Upper lobe of right lung (tissue), 1 donor: Measurements from ENCODE around the gene CD101. TPM values are rescaled to one million over a fixed set of nuclear protein-coding genes. Genes with fewer than 3 reads are reported as not detected.

ENCODE experiments used
- ATAC-seq: fragments of 200-7000 bp; cut with Tn5 transposase; one replicate; pipeline ENCODE4 v1.9.1; 2020; ENCODE audit warnings: mild to moderate bottlenecking, moderate library complexity
- DNase-seq: peaks from one replicate; pipeline ENCODE4 v3.0.0-alpha.2; 2020
- H3K27ac ChIP-seq: fragments of 200-600 bp; one replicate; pipeline ENCODE4 v1.8.0; 2022
- H3K27me3 ChIP-seq: fragments of 200-600 bp; one replicate; pipeline ENCODE4 v1.8.0; 2022; ENCODE audit warnings: mild to moderate bottlenecking
- H3K36me3 ChIP-seq: fragments of 200-600 bp; one replicate; pipeline ENCODE4 v1.8.0; 2022
- H3K4me1 ChIP-seq: fragments of 200-600 bp; one replicate; pipeline ENCODE4 v1.8.0; 2022
- H3K4me3 ChIP-seq: fragments of 200-600 bp; one replicate; pipeline ENCODE4 v1.8.0; 2022; ENCODE audit warnings: mild to moderate bottlenecking
- H3K9me3 ChIP-seq: fragments of 200-600 bp; one replicate; pipeline ENCODE4 v1.8.0; 2022
- intact Hi-C: fragments of 100-400 bp; cut with DNase I; formaldehyde crosslinking; loops from one replicate; pipeline ENCODE4 v1.11.0; 2022
- total RNA-seq: library from RNA; stranded (reverse); fragmentation: NEBNext Ultra II Directional; extraction: Animal tissue kit (Norgen Biotek cat#: 25700); gene quantifications from one replicate; pipeline ENCODE4 v1.2.1, GENCODE V29; 2021
- TF ChIP-seq, protein P1 (sequence below): fragments of 200-600 bp; IDR thresholded peaks from one replicate; pipeline ENCODE4 v1.8.0; 2022; ENCODE audit warnings: antibody characterized with exemption
- donor health status: DM: no; HTN: yes; CAD: no; lungs with severe emphysema.

CD101 gene
- total RNA-seq, 1 donor from 2014 or later = 37.4 TPM

DNA sequence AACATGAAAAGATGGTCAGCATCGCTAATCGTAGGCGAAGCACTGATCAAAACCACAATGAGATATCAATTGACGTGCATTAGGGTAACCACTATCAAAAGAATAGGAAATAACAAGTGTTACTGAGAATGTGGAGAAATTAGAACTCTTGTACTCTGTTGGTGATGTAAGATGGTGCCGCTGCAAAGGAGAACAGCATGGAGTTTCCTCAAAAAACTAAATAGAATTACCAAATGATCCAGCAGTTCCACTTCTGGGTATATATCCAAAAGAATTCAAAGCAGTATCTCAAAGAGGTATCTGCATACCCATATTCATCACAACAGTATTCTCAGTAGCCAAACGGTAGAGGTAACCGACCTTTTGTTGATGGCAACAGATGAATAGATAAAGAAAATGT is 8.3 kb upstream of the CD101 start:
- no peaks in the 10 kb centered on the region for H3K4me1 ChIP-seq
- TF ChIP-seq, protein P1, sequence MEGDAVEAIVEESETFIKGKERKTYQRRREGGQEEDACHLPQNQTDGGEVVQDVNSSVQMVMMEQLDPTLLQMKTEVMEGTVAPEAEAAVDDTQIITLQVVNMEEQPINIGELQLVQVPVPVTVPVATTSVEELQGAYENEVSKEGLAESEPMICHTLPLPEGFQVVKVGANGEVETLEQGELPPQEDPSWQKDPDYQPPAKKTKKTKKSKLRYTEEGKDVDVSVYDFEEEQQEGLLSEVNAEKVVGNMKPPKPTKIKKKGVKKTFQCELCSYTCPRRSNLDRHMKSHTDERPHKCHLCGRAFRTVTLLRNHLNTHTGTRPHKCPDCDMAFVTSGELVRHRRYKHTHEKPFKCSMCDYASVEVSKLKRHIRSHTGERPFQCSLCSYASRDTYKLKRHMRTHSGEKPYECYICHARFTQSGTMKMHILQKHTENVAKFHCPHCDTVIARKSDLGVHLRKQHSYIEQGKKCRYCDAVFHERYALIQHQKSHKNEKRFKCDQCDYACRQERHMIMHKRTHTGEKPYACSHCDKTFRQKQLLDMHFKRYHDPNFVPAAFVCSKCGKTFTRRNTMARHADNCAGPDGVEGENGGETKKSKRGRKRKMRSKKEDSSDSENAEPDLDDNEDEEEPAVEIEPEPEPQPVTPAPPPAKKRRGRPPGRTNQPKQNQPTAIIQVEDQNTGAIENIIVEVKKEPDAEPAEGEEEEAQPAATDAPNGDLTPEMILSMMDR = no peak
- ATAC-seq = peak; percentile 26
- intact Hi-C loops = no loop called here
- no peak overlapping the region for H3K4me3 ChIP-seq
- no peaks in the 10 kb centered on the region for H3K27me3 ChIP-seq
- DNase-seq = no peak
- no peak overlapping the region for H3K27ac ChIP-seq
- H3K36me3 ChIP-seq = no peaks in the 10 kb centered on the region
- H3K9me3 ChIP-seq = no peaks in the 10 kb centered on the region

DNA sequence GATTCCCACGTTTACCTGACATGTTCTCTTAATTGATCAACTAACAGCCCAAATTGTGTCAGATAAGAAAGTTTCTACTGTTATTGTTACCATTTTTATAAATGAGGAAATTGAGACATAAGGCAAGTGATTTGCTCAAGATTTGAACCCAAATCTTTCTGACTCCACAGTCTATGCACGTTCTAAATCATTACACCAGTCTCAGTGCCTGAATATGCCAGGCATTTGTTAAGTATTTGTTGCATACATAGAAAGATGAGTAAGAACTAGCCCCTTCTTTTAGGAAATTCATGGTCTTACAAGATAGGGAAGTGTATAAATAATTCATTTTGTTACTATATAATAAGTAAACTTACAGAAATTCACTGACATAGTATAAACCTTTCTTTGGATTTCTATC is 7.1 kb upstream of the CD101 start:
- Histone ChIP-seq H3K9me3 (no peaks in the 10 kb centered on the region), H3K27me3 (no peaks in the 10 kb centered on the region), H3K4me1 (no peaks in the 10 kb centered on the region), H3K36me3 (no peaks in the 10 kb centered on the region), H3K27ac (no peak overlapping the region), H3K4me3 (no peak overlapping the region)
- intact Hi-C loops = no loop called here
- TF ChIP-seq, protein P1 = no peak
- ATAC-seq = no peak
- no peak for DNase-seq

DNA sequence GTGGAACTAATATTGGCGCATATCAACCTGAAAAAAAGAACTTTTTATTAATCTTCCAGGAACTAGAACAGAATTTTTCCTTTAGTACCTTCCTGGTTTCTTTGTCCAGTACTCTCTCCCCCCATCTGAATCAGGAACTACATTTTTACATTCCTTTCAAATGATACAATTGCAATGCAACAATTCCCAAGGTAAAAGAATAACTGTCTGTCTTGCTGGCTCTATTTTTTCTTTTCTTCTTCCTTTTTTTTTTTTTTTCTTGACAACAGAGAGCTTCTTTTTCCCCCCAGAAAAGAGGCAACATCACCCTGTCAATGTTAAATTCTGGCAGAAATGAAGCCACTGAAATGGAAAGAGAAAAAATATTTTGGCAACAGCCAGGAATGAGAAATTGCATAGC is 4.5 kb upstream of the CD101 start:
- Histone ChIP-seq H3K27me3 (no peaks in the 10 kb centered on the region), H3K27ac (no peak overlapping the region), H3K9me3 (no peaks in the 10 kb centered on the region), H3K4me3 (no peak overlapping the region), H3K36me3 (no peaks in the 10 kb centered on the region), H3K4me1 (no peaks in the 10 kb centered on the region)
- intact Hi-C loops = no loop called here
- no peak for DNase-seq
- TF ChIP-seq, protein P1 = no peak
- no peak for ATAC-seq

DNA sequence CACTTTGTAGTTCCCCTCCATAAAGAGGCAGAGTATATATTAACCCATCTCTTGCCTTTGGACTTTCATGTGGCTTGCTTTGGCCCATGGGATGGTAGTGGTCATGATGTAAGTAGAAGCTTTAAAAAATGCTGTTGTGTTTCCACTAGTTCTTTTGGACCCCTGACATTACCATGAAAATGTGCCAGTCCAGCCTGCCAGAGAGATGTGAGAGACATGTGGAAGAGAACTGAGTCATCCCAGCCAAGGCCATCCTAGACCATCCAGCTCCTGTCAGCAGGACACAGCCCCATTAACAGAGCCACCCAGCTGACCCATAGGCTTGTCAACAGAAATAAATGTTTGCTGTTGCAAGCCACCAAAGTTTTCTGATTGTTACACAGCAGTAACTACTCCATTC is 3.9 kb upstream of the CD101 start:
- intact Hi-C loops = no loop called here
- TF ChIP-seq, protein P1 = no peak
- H3K9me3 ChIP-seq = no peaks in the 10 kb centered on the region

DNA sequence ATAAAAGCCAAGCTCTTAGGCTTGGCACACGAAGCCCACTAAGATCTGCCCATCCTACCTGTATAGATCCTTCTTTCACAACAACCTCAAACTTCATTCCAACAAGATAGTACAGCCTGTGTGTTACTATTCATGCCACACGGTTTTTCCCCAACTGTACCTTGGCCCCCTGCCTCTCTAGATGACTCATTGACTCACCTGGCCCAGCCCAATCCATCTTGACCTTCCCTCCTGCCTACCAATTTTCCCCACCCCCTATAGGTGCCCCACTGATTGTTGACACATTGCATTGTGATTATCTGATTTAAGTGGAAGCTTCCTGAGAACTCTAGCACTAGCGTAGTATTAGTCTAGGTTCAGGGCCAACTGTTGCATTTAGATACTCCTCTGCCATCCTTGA is 2.0 kb upstream of the CD101 start:
- no peak for ATAC-seq

More for the DNA sequence above, 3.9 kb upstream of the CD101 start:
- Histone ChIP-seq H3K36me3 (no peaks in the 10 kb centered on the region), H3K4me3 (no peak overlapping the region), H3K27ac (no peak overlapping the region), H3K4me1 (no peaks in the 10 kb centered on the region), H3K27me3 (no peaks in the 10 kb centered on the region)
- ATAC-seq = no peak
- DNase-seq = no peak

More for the DNA sequence above, 2.0 kb upstream of the CD101 start:
- intact Hi-C loops = no loop called here
- Histone ChIP-seq H3K4me3 (no peak overlapping the region), H3K9me3 (no peaks in the 10 kb centered on the region), H3K27me3 (no peaks in the 10 kb centered on the region), H3K36me3 (no peaks in the 10 kb centered on the region), H3K27ac (no peak overlapping the region), H3K4me1 (no peaks in the 10 kb centered on the region)
- no peak for DNase-seq
- TF ChIP-seq, protein P1 = no peak
